PC-9 (cell line): ENCODE data around the gene UCP2. TPM values are rescaled to one million over a fixed set of nuclear protein-coding genes. Genes with fewer than 3 reads are reported as not detected.

Experiments used
- BruUV-seq: library from RNA; stranded (reverse); fragments of 400-500 nt; replicated peaks from 2 replicates; lab custom pipeline; 2021; lab: Mats Ljungman, UMichigan
- CTCF ChIA-PET: fragments of 300-600 bp; sonication (Branson Sonifier 250); formaldehyde crosslinking; loops from one replicate; lab custom pipeline; 2022; ENCODE audit warnings: antibody characterized with exemption; lab: Charles Lee
- POLR2A ChIA-PET: fragments of 300-600 bp; sonication (Branson Sonifier 250); formaldehyde crosslinking; loops from one replicate; lab custom pipeline; 2022; ENCODE audit warnings: antibody characterized with exemption; ENCODE audit not compliant: unreplicated experiment; lab: Charles Lee
- DNase-seq, 2 experiments: peaks; one replicate each; pipeline versions ENCODE4 v3.0.0 to v3.0.0-alpha.2; 2015 to 2022; ENCODE audit warnings: mixed read lengths in 1 of 2
- H2AFZ ChIP-seq: fragments of 200-600 bp; sonication (generic); 2 replicates; pipeline ENCODE4 v1.8.1; 2017; ENCODE audit warnings: antibody characterized with exemption
- H3F3A ChIP-seq: fragments of 200-600 bp; sonication (generic); 2 replicates; pipeline ENCODE4 v1.8.1; 2017; ENCODE audit warnings: antibody characterized with exemption, mild to moderate bottlenecking, low read depth; ENCODE audit not compliant: insufficient read depth
- H3K27ac ChIP-seq: fragments of 200-600 bp; sonication (generic); 2 replicates; pipeline ENCODE4 v1.6.1; 2016; ENCODE audit warnings: mixed run types
- H3K27me3 ChIP-seq: fragments of 200-600 bp; sonication (generic); 2 replicates; pipeline ENCODE4 v1.6.1; 2016; ENCODE audit warnings: low read depth, mixed run types; ENCODE audit not compliant: insufficient read depth
- H3K36me3 ChIP-seq: fragments of 200-600 bp; sonication (generic); 2 replicates; pipeline ENCODE4 v1.6.1; 2016; ENCODE audit warnings: low read depth, mixed run types
- H3K4me1 ChIP-seq: fragments of 200-600 bp; sonication (generic); replicated peaks from 2 replicates; pipeline ENCODE4 v1.6.1; 2016; ENCODE audit warnings: mixed run types; ENCODE audit not compliant: insufficient read depth
- H3K4me2 ChIP-seq: fragments of 200-600 bp; sonication (generic); 2 replicates; pipeline ENCODE4 v1.6.1; 2017; ENCODE audit warnings: mixed run types
- H3K4me3 ChIP-seq: fragments of 200-600 bp; sonication (generic); 2 replicates; pipeline ENCODE4 v1.6.1; 2016; ENCODE audit warnings: mixed run types
- H3K79me2 ChIP-seq: fragments of 200-600 bp; sonication (generic); 2 replicates; pipeline ENCODE4 v1.6.1; 2017; ENCODE audit warnings: low read depth, mixed run types
- H3K9me2 ChIP-seq: fragments of 200-600 bp; sonication (generic); 2 replicates; pipeline ENCODE4 v1.8.1; 2017; ENCODE audit warnings: mild to moderate bottlenecking; ENCODE audit not compliant: insufficient read depth
- H3K9me3 ChIP-seq: fragments of 200-600 bp; sonication (generic); 2 replicates; pipeline ENCODE4 v1.8.1; 2016; ENCODE audit warnings: low read depth; ENCODE audit not compliant: insufficient read depth
- H4K20me1 ChIP-seq: fragments of 200-600 bp; sonication (generic); 2 replicates; pipeline ENCODE4 v1.8.1; 2017; ENCODE audit not compliant: insufficient read depth
- EZH2 ChIP-seq: fragments of 200-600 bp; sonication (generic); IDR thresholded peaks from 2 replicates; pipeline ENCODE4 v1.8.0; 2017; ENCODE audit warnings: antibody characterized with exemption, low read depth
- intact Hi-C: fragments of 100-400 bp; cut with micrococcal nuclease; formaldehyde crosslinking; loops from one replicate; pipeline ENCODE4 v1.10.0; 2022; ENCODE audit not compliant: unreplicated experiment
- total RNA-seq: library from RNA; stranded (reverse); gene quantifications from 2 replicates; pipeline ENCODE4 v1.2.3, GENCODE V29; 2021
- TF ChIP-seq, protein P1 (sequence below): fragments of 200-600 bp; sonication (generic); conservative IDR thresholded peaks from 2 replicates; pipeline ENCODE4 v1.6.1; 2017; ENCODE audit warnings: mixed run types, antibody characterized with exemption, mild to moderate bottlenecking, moderate library complexity

UCP2 gene
- total RNA-seq, 1 experiment from 2014 or later: 27.2 TPM

DNA sequence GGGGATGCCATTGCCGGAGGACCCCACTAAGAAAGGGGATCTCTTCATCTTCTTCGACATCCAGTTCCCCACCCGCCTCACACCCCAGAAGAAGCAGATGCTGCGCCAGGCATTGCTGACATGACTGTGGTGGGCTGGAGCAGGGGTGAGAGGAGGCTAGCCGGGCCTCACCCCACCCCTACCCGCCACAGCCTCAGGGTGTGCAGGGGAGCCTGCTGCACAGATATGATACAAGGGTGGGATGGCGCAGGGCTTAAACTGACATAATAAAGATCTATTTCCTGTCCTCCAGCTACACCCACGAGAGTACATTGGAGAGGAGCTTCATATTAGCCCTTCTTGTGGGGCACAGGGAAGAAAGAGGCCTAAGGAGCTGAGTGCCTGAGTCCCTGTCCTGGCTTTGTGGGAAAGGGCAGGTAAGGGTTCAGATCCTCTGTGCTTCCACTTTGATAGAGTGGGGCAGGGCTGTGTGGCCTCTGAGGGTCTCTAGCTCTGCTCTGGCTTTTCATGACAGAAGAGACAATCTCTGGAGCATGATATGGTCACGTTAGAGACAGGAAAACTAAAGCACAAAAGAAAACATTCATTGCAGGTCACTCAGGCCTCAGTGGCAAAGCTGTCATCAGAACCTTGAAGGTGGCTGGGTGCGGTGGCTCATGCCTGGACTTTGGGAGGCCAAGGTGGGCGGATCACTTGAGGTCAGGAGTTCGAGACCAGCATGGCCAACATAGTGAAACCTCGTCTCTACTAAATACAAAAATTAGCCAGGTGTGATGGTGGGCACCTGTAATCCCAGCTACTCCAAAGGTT, 12.4 kb downstream of the UCP2 start:
- Histone ChIP-seq H2AFZ (no peak overlapping the region), H3K27ac (no peak overlapping the region), H4K20me1 (no peaks in the 10 kb centered on the region), H3F3A (peaks cover 16% of the 10 kb centered on the region; the same call in 1 of the 2 replicates), H3K9me3 (no peaks in the 10 kb centered on the region), H3K4me2 (no peak overlapping the region), H3K36me3 (no peaks in the 10 kb centered on the region), H3K9me2 (no peaks in the 10 kb centered on the region), H3K79me2 (no peaks in the 10 kb centered on the region), H3K4me1 (peaks cover 19% of the 10 kb centered on the region), H3K27me3 (no peaks in the 10 kb centered on the region), H3K4me3 (no peak overlapping the region)
- no TSS peak for BruUV-seq
- TF ChIP-seq, protein P1, sequence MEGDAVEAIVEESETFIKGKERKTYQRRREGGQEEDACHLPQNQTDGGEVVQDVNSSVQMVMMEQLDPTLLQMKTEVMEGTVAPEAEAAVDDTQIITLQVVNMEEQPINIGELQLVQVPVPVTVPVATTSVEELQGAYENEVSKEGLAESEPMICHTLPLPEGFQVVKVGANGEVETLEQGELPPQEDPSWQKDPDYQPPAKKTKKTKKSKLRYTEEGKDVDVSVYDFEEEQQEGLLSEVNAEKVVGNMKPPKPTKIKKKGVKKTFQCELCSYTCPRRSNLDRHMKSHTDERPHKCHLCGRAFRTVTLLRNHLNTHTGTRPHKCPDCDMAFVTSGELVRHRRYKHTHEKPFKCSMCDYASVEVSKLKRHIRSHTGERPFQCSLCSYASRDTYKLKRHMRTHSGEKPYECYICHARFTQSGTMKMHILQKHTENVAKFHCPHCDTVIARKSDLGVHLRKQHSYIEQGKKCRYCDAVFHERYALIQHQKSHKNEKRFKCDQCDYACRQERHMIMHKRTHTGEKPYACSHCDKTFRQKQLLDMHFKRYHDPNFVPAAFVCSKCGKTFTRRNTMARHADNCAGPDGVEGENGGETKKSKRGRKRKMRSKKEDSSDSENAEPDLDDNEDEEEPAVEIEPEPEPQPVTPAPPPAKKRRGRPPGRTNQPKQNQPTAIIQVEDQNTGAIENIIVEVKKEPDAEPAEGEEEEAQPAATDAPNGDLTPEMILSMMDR: no peak
- no peak for TF ChIP-seq EZH2
- ChIA-PET POLR2A (no interaction called here), CTCF (interaction anchor here (0.7 kb wide), 1 partner anchor 480 kb away, joined by 3 read pairs; no protein-coding TSS in a partner anchor)
- intact Hi-C loops: no loop called here
- no peak for DNase-seq

DNA sequence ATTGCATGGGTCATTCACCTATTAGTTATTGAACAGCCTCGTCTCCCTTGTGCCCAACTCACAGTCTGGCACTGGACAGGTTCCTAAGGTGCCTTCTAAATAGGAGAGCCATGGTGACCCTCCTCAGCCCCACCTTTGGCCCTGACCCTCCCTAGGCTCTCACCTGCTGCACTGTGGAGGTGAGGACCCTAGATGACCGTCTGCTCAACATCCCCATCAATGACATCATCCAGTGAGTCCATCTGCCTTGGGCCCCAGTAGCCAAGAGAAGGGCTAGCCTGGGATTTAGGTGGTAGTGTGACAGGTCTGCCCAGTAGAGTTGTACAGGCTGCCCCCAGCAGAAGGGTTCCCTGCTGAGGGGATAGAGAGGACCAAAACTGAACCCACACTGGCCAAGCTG, 13.6 kb downstream of the UCP2 start:
- intact Hi-C loops: no loop called here
- Histone ChIP-seq H3K9me2 (no peaks in the 10 kb centered on the region), H3F3A (peaks cover 13% of the 10 kb centered on the region; the same call in 1 of the 2 replicates), H3K4me1 (peaks cover 17% of the 10 kb centered on the region), H3K4me3 (no peak overlapping the region), H3K9me3 (no peaks in the 10 kb centered on the region), H3K36me3 (no peaks in the 10 kb centered on the region), H3K79me2 (no peaks in the 10 kb centered on the region), H3K27me3 (no peaks in the 10 kb centered on the region), H4K20me1 (no peaks in the 10 kb centered on the region), H3K27ac (no peak overlapping the region), H2AFZ (no peak overlapping the region), H3K4me2 (no peak overlapping the region)
- DNase-seq: peak in 1 of 2 experiments; percentile 31
- CTCF ChIA-PET: no interaction called here
- no TSS peak for BruUV-seq
- TF ChIP-seq, protein P1: no peak
- TF ChIP-seq EZH2: no peak
- POLR2A ChIA-PET: interaction anchor here (0.7 kb wide), 1 partner anchor 87 kb away, joined by 6 read pairs; no protein-coding TSS in a partner anchor

DNA sequence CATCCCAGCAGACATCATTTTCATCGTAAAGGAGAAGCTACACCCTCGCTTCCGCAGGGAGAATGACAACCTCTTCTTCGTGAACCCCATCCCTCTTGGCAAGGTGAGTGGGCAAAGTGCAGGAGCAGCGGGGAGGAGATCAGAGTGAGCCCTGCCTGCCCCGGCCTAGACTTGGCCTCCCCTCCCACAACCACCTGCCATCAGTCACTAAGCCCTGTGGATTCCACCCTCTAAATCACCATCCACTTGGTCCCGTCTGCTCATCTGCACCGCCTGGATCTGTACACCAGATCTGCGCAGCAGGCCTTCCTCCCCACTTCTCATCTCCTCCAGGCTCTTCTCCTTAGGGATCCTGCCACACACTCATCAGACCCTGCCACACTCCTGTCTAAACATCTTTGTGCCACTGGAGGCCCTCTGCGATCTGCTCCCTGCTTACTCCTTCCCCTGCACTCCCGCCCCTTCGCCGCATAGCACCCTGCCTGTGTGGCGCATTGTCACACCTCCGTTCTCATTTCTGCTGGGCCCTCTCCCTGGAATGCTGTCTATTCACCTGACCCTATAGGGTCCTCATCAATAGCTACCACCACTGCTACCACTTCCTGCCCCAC, 14.2 kb downstream of the UCP2 start:
- peaks cover 6% of the 10 kb centered on the region; the same call in 1 of the 2 replicates for H3F3A ChIP-seq
- intact Hi-C loops: no loop called here
- POLR2A ChIA-PET: interaction anchor here (0.7 kb wide), 1 partner anchor 88 kb away, joined by 6 read pairs; no protein-coding TSS in a partner anchor
- CTCF ChIA-PET: no interaction called here
- TF ChIP-seq, protein P1: no peak
- TF ChIP-seq EZH2: no peak
- H3K9me2 ChIP-seq: no peaks in the 10 kb centered on the region
- no peaks in the 10 kb centered on the region for H3K36me3 ChIP-seq
- no peaks in the 10 kb centered on the region for H3K9me3 ChIP-seq
- no peaks in the 10 kb centered on the region for H3K79me2 ChIP-seq
- H3K27ac ChIP-seq: no peak overlapping the region
- DNase-seq: no peak
- H2AFZ ChIP-seq: no peak overlapping the region
- peaks cover 10% of the 10 kb centered on the region for H3K4me1 ChIP-seq
- no peak overlapping the region for H3K4me3 ChIP-seq
- no peaks in the 10 kb centered on the region for H3K27me3 ChIP-seq
- no TSS peak for BruUV-seq
- no peak overlapping the region for H3K4me2 ChIP-seq
- H4K20me1 ChIP-seq: no peaks in the 10 kb centered on the region
